GM12801 (cell line): ENCODE results near the gene CNTN4.

ENCODE experiments used
- CTCF ChIP-seq: IDR thresholded peaks from one replicate; pipeline ENCODE4 v1.5.1; 2011; ENCODE audit warnings: control low read depth; ENCODE audit not compliant: insufficient read length; ENCODE audit errors: extremely low read depth

CNTN4 gene

GRCh38 chr3:2686816-2687502 lies 588.3 kb downstream of the CNTN4 start:
- TF ChIP-seq CTCF = no peak

- TF ChIP-seq CTCF = no peak
Observed at GRCh38 chr3:2697589-2697988, 598.9 kb downstream of the CNTN4 start.

GRCh38 chr3:2701471-2701870 lies 602.8 kb downstream of the CNTN4 start:
- TF ChIP-seq CTCF = no peak

- TF ChIP-seq CTCF = no peak
Observed at GRCh38 chr3:2706144-2706835, 607.6 kb downstream of the CNTN4 start.

- no peak for TF ChIP-seq CTCF
Observed at GRCh38 chr3:2706836-2707210, 608.2 kb downstream of the CNTN4 start.

GRCh38 chr3:2711081-2711480 lies 612.4 kb downstream of the CNTN4 start:
- no peak for TF ChIP-seq CTCF

GRCh38 chr3:2713923-2714322 lies 615.3 kb downstream of the CNTN4 start:
- TF ChIP-seq CTCF = no peak
